HT-29 (cell line): ENCODE measurements around the gene RSPH6A. TPM values are rescaled to one million over a fixed set of nuclear protein-coding genes. Genes with fewer than 3 reads are reported as not detected.
A peak's percentile ranks its signal among the peaks of the same experiment; 100 is the strongest.
"Not testable (repeated sequence)": the region's sequence is repeated elsewhere in the genome, so short reads cannot be mapped to it uniquely, and the experiment has no call there.

Source experiments
- DNase-seq: peaks from one replicate; pipeline ENCODE4 v3.0.0-alpha.2; 2015; ENCODE audit warnings: low spot score
- total RNA-seq: library from RNA; depleted of rRNA; stranded (reverse); fragments of >200 nt; shearing (Covaris generic); gene quantifications from 2 replicates; pipeline ENCODE4 v1.2.3, GENCODE V29; 2014

RSPH6A gene
- total RNA-seq, 1 experiment from 2014 or later = not detected

DNA sequence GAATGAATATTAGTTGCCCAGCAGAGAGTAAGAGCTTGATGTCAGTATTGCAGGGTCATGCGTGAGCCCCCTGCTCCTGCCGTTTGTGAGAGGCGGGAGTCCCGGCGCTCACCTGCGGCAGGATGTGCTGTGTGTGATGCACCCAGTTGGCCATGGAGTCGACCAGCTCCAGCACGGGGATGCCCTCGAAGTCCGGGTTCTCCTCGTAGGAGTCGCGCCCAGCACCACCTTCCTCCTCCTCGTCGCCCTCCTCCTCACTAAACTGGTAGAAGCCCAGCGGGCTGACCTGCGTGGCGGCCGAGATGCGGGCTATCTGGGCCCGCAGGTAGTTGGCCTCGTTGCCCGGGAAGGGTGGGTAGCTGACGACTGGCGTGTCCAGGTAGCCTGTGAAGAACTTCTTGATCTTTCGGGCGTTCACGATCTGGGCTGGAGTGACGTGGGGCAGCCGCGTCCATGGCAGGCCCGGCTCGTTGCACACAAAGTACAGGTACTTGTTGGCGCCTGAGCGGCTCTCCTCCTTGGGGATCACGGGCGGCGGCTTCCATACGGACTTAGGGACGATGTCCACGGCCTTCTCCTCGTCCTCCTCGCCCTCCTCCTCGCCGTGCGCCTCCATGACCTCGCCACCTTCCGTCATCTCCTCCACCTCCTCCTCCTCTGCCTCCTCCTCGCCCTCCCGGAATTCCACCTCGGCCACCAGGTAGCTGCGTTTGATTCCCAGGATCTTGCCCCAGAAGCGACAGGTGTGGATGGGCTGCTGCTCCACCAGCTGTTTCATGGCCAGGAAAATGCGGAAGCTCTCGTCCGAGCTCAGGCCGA lies 10.8 kb downstream of the RSPH6A start:
- no peak for DNase-seq

DNA sequence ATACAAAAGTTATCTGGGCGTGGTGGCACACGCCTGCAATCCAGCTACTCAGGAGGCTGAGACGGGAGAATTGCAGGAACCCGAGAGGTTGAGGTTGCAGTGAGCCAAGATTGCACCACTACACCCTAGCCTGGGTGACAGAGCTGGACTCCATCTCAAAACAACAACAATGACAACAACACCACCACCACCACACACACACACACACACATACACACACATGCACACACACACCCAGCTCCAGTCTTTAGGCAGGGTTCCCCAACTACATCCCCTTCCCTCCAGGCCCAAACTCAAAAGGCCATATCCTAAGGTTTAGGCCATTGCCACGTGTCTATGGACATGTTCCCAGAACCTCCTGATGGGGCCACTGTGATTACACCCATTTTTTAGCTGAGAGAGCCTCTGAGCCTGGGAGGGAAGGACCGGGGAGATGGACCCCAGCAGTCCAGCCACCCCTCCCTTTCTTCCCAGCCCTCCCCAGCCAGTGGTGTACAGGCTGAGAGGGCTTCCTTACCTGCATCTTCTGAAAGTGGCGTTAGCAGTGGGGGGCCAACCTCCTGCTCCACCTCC lies 13.4 kb downstream of the RSPH6A start:
- no peak for DNase-seq

DNA sequence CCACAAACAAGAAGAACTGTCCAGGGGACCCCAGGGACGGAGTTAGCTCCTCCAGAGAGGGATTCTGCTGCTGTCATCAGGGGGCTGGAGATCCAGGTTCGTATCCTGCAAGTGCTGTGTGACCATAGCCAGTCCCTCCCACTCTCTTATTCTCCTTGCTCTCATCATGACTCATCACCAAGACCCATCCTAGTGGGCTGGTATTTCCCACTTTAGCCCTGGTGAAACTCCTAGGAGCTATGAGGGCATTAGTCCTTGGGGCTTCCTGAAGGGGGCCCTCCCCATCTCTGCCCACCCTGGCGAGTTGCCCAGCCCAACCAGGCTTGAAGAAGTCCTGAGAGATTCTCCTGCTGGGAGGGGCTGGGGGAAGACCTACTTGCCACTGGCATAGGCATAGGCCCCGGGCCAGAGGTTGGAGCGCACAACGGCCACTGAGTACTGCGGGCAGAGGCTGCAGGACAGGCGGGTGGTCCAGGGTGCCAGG lies 15.0 kb downstream of the RSPH6A start:
- no peak for DNase-seq

DNA sequence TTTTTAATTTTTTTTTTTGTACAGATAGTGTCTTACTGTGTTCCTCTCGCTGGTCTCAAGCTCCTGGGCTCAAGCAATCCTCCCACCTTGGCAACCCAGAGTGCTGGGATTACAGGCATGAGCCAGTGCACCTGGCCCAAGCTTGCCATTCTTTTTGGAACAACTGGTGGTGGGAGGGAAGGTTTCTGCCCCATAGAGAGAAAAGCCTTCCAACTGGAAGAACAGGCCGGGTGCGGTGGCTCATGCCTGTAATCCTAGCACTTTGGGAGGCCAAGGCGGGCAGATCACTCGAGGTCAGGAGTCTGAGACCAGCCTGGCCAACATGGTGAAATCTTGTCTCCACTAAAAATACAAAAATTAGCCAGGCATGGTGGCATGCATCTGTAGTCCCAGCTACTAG lies 15.6 kb downstream of the RSPH6A start:
- not testable (repeated sequence) for DNase-seq

DNA sequence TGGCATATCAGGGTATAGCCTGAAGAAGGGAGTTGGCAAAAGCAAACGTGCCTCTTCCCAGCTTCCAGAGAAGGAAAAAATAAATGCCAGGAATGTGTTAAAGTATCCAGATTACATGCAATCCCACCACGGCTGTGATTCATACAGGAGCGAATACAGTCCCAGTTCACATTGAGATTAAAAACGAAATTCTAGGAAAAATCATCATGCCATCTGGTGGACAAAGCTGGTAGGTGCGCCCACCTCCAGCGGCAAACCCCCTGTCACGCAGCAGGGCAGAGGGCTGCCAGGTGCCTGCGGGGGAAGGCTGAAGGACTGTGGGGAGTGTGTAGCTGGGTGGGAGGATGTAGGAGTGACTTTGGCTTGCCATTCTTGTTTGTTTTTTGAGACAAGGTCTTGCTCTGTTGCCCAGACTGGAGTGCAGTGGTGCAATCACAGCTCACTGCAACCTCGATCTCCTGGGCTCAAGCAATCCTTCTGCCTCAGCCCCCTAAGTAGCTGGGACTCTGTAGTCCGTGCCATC lies 16.1 kb downstream of the RSPH6A start:
- DNase-seq = peak; percentile 85

DNA sequence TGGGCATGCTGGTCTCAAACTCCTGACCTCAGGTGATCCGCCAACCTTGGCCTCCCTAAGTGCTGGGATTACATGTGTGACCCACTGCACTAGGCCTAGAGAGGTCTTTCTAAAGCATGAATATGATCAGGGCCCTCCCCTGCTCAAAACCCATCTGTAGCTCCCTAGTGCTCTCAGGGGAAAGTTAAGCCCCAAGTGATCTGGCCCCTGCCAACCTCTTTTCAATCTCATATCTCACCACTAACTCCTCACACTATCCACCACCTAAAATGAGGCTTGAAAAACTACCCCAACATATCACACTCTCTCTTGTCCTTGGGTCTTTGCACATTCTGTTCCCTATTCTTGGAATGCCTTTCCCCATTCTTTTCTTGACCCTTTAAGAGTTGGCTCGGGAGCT lies 20.5 kb downstream of the RSPH6A start:
- no peak for DNase-seq

DNA sequence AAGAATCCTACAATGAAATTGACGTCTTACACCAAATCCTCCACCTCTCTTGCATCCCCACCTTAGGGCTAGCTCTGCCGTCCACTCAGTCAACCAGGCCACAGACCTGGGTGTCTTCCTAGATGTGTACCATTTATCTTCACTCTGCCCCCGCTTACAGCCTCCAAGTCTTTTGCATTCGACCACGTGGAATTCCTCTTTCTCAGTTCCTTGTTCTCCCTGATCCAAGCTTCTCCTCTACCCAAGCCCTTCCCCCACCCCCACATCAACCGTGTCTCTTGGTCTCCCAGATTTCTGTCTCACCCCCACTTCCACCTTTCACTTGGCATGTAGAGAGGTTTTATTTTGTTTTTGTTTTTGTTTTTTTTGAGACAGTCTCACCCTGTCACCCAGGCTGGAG lies 21.2 kb downstream of the RSPH6A start:
- no peak for DNase-seq

DNA sequence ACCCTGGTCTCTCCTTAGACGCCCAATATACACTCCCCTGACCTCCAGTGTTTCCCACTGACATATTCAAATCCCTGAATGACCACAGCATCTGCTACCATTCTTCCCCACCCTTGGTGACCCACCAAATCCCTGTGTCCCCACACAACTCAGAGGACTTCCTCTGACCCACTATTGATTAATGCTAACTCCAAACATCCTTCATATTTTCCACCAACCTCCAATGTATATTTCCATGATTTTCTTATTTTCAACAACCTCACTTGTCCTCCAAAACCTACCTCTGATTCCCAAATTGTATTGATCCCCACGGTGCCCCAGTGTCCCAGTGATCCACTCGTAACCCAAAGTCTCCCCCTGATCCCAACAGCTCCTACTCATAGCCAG lies 21.9 kb downstream of the RSPH6A start:
- DNase-seq = no peak

DNA sequence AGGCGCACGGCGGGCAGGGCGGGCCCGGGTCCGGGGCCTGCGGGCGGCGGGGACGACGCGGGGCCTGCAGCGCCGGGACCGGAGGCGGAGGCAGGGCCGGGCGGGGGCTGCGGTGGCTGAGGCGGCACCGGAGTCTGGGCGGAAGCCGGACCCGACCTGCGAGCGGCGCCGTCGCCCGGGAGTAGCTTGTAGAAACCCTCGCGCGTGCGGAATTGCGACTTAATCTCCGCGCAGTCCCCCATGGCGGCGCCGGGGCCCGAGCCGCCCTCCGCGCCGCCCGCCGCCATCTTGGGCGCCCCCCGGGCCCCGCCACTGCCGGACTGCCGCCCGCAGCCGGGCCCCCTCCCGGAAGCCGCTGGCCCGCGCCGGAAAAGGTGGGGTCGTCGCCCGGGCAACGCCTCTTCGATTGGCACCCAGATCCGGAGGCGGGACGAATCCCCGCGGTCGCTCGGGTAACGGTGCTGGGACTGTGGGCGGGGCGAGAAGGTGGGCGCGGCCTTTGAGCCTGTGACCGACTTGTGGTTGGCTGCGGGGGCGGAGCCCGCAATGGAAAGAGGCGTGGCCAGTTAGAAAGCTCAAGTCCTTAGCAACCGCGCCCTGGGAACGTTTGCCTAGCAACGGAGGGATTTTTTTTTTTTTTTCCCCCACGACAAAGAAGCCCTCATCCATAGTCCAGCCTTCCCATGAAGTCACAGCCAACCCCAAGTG lies 22.5 kb downstream of the RSPH6A start, which contains the start of gene DMWD:
Gene DMWD, minus strand, starts transcription at position 376 of the 708 bp plus-strand sequence. Its CDS starts 89 bp downstream, at position 287.
- DNase-seq = peak; percentile 100

DNA sequence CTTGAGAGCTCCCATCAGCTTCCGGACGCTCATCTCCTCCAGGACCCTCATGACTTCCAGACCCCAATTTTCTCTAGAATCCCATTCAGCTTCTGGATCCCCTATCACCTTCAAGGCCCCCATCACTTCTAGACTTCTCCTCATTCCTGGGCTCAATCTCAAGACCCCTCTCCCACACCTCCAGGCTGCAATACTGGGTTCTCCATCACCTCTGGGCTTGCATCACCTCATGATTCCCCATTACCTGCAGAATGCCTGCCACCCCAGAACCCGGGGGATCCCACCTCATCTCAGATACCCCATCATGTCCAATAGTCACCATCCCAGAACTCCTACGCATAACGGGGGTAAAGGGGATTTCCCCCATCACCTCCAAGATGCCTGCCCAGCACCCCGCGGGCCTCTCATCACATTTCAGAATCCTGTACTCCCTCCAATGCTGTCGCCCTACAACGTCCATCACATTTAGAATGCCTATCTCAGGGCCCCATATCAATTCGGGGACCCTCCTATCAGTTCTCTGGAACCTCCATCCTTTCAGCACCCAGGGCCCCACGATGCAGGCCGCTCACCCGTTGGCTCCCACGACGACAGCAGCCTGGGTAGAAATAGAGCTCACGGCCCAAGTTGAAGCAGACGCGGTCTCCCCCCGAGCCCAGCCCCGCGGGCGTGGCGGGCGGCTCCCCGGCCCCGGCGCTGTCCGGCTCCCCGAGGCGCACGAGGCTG lies 23.2 kb downstream of the RSPH6A start:
- no peak for DNase-seq

DNA sequence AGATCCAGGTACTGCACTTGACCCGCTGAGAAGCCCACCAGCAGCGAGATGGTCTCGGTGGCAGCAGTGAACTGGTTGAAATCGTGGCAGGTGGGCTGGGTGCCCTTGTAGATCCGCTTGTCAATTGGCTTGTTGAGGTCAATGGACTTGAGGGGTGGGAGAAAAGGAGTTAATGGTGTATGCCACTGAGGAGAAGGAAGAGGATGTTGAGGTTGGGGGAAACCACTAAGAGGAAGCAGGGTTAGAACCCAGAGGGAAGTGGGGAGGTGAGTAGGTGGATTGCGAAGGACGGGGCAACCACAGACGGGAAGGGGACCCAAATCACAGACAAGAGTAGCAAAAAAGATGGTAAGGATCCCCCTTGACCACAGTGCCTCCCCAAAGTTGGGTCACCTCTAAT lies 24.2 kb downstream of the RSPH6A start:
- DNase-seq = no peak

DNA sequence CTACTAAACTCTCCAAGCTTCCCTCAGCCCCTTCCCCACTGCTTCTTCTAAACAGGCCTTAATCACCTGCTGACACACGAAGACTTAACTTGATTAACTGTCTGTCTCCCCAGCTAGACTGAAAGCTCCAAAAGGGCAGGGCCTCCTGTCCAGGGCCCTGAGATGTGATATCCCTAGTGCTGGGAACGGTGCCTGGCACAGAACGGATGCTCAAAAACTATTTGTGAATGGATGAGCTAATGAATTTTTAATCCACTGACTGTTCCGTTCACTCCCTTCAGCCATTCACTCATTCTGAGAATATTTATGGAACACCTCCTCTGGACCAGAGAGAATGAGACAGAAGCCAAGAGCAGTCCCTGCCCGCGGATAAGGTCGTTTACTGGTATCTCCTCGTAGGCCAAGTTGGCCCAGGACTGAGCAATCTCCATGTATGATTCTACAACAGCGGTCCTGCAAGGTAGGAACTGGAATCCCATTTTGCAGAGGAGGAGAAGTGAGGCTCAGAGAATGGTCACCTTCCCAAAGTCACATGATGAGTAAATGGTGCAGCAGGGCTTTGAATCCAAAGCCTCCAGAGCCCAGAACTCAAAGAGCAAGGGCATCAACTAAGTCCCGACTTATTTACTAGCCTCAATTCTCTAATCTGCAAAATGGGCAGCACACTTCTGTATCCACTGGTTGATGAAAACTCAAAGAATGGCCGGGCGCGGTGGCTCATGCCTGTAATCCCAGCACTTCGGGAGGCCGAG lies 25.9 kb downstream of the RSPH6A start:
- DNase-seq = no peak

DNA sequence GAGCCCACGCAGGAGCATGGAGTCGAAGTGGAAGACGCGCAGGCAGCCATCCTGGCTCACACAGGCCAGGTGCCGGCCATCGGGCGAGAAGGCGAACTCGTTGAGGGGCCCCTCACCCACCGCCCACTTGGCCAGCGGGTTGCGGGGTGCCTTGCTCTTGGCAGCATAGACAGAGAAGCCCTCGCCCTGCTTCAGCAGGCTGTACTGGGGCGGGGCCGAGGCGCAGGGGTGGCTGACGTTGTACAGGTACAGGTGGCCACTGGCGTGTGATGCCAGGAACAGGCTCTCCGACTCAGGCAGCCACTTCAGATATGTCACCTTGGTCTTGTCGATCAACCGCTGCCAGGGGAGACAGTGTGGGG lies 28.6 kb downstream of the RSPH6A start:
- DNase-seq = no peak

DNA sequence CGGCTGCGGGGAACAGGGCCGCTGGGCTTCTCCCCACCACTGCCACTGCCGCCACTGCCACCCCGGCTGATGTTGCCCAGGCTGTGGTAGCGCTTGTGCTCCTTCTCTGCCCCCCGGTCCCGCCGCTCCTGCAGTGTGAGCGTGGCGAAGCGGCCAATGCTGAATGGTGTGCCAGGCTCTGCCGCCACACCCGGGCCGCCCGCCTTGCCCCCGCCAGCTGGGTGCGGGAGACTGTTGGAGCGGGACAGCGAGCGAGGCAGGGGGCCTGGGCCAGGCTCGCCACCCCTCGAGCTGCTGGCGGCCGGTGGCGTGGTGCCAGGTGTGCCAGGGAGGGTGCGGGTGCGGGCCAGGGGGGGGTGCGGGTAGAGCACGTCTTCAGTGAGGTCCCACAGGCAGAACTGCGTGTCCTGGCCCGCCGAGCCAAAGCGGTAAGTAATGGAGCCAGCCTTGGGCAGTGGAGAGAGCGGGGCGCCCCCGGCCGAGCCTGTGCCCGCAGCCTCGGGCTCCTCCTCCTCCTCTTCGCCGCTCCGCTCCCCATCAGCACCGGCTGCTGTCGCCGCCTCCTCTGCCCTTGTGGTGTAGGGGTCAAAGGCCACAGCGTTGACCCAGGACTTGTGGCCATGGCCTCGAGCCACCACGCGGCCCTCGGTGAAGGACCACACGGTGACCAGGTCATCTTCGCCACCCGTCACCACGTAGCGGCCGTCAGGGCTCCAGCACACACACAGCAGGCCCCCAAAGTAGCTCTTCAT lies 29.2 kb downstream of the RSPH6A start:
- no peak for DNase-seq

DNA sequence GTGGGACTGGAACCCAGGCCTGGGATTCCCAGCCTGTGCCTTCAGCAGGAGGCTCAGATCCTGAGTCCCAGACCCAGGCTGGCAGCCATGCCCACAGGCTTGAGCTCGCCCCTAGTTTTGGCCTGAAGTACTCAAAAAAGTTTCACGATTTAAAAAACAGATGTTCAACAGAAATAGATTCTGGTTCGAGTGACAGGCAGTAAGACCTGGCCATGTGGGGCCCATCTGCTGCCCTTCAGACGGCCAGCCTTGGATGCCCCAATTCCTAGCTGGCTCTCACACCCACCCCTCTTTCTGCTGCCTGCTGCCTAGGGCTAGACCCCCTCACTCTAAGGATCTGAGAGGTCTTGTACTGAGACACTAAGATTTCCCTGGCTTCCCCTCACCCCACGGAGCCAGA lies 30.0 kb downstream of the RSPH6A start:
- DNase-seq = no peak

DNA sequence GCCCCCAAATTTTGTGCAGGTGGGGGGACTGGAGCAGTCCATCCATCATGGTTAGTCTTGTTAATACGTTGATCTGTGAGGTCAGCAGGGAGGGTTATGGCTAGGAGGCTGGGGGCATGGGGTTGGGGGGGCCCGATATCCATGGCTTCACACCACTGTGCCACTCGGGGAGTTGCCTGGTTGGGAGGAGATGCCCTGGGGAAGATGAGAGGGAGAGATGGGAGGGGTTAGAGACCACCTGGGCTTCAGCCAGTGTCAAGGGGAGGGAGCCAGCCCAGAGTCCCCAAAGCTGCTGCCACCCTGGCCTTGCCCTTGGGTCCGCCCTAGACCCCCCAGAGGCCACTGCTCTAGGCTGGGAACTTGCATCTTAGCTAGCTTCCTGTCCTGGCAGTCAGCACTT lies 31.0 kb downstream of the RSPH6A start:
- DNase-seq = no peak

DNA sequence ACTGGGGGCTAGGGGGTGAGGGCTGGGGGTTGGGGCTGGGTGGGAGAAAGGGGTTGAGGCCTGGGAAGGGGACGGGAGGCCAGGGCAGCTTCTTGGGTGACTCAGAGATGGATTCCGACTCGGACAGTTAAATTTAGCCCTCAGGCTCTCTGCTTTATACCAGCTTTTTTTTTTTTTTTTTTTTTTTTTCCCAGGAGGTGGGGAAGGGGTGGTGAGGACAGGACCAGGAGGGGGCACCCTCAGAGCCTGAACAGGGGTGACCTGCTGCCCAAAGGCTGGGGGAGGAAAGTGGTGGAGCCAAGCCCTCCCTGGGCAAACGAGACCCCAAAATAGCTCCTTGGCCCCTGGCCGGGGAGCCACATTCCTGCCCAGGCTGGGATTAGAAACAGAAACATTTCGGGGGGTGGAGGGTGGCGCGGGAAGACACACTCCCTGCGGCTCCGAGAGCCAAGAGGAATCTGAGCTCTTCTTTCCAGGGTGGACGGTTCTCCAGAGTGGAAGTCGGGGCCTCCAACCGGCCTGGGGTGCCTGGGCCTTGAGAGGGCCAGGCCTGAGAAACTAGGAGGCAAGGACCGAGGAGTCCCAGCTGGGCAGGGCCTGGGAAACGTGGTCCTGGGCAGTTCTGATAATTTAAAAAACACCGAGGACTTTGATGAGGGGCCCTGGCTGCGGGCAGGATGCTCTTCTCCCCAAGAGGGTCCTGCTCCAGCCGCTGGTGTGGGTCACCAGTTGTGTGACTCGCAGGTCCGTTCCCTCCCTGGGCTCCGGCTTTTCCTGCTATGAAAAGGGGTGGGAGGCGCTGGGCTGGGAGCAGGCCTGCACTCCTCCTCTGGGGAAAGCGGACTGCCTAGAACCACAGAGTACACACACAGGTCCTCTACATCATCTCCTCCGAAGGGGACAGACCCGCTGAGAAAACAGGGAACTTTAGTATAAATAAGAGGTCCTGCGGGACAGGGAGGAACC lies 32.0 kb downstream of the RSPH6A start:
- DNase-seq = no peak

DNA sequence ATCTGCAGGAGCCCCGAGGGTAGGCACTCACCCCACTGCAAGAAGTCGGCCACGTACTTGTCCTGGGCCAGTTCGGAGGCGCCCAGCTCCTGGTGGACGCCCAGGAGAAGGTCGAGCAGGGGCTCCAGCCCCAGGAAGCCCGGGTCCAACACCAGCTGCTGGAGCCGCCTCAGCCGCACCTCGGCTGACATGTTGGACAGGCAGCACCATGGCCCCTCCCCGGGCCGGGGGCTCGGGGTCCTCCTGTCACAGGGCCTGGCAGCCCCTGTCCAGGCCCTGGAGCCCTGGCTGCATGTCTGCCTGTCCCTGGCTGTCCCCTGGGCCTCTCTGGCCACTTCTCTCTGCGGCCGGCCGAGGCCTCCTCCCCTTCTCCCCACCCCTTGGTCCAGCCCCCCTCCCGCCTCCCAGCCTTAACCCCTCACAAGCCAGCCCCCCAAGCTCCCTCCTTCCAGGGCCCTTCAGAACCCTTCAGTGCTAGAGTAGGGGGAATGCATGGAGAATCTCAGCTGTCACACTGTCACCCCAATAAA lies 32.9 kb downstream of the RSPH6A start, which contains the start of gene DMPK:
Gene DMPK, minus strand, starts transcription at position 329 of the 530 bp plus-strand sequence. Its CDS starts 138 bp downstream, at position 191.
- DNase-seq = no peak
